ENCODE measurements around the gene DACH2.

DACH2 gene

DNA sequence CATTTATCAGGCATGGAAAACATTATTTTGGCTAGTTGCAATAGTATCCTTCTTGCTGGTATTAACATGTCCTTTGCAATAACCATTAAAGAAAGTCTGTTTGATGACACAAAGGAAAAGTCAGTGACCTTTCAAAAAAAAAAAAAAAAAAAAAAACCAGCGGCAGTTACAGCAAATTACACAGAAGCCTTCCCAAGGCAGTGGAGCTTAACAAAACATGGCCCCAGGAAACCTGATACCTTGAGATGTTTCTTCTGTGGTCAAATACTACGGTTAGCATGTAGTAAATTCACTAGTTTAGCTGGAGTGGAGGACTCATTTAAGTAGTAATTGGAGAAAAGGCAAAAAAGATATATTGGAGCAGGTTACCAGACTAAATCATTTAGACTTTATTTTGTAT is 359.1 kb downstream of the DACH2 start:
- Histone ChIP-seq H3K9me3 (ENCODE audit: control insufficient read depth, insufficient read depth, low read length) (no peaks in the 10 kb centered on the region), H3K4me2 (ENCODE audit: low read length) (no peak overlapping the region), H3K27me3 (ENCODE audit: control insufficient read depth, low read length) (no peaks in the 10 kb centered on the region), H3K79me2 (ENCODE audit: control insufficient read depth, low read length) (no peaks in the 10 kb centered on the region), H3K36me3 (ENCODE audit: control insufficient read depth, low read length) (no peaks in the 10 kb centered on the region), H3F3A (ENCODE audit: control insufficient read depth, insufficient read depth) (no peaks in the 10 kb centered on the region), H3K4me3 (ENCODE audit: low read length) (no peak overlapping the region), H4K20me1 (ENCODE audit: control insufficient read depth, insufficient read depth, low read depth, low read length) (no peaks in the 10 kb centered on the region), H3K27ac (ENCODE audit: low read depth, low read length) (no peak overlapping the region), H3K9me2 (replicated peaks; ENCODE audit: control insufficient read depth, low read length) (no peaks in the 10 kb centered on the region), H3K4me1 (ENCODE audit: control insufficient read depth, low read length) (no peaks in the 10 kb centered on the region)
- TF ChIP-seq, protein P1, sequence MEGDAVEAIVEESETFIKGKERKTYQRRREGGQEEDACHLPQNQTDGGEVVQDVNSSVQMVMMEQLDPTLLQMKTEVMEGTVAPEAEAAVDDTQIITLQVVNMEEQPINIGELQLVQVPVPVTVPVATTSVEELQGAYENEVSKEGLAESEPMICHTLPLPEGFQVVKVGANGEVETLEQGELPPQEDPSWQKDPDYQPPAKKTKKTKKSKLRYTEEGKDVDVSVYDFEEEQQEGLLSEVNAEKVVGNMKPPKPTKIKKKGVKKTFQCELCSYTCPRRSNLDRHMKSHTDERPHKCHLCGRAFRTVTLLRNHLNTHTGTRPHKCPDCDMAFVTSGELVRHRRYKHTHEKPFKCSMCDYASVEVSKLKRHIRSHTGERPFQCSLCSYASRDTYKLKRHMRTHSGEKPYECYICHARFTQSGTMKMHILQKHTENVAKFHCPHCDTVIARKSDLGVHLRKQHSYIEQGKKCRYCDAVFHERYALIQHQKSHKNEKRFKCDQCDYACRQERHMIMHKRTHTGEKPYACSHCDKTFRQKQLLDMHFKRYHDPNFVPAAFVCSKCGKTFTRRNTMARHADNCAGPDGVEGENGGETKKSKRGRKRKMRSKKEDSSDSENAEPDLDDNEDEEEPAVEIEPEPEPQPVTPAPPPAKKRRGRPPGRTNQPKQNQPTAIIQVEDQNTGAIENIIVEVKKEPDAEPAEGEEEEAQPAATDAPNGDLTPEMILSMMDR (IDR thresholded peaks at IDR 0.05; ENCODE audit: low read depth, low read length, poor library complexity, severe bottlenecking), result no peak
- TF ChIP-seq EZH2phosphoT487 (IDR thresholded peaks at IDR 0.05; ENCODE audit: borderline replicate concordance, low read length), result no peak

DNA sequence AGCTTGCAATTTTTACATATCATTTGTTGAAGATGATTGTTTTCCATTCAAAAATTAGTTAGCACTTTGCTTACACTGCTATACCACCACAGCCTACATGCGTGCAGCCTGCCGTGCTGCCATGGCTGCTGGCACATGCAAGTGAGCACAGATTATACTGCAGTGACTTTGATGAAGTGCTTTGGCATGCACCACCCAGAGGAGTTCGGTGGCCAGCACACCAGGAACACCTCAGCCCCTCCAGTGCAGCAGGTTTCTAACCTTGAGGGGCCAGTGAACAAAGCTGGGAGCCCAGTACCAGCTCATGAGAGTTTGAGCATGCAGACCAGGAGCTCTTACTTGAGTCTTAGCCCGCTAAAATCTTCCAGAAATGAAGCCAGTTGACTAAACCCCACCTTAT is 431.5 kb downstream of the DACH2 start:
- H3K27ac ChIP-seq (ENCODE audit: low read depth, low read length), result no peak overlapping the region

DNA sequence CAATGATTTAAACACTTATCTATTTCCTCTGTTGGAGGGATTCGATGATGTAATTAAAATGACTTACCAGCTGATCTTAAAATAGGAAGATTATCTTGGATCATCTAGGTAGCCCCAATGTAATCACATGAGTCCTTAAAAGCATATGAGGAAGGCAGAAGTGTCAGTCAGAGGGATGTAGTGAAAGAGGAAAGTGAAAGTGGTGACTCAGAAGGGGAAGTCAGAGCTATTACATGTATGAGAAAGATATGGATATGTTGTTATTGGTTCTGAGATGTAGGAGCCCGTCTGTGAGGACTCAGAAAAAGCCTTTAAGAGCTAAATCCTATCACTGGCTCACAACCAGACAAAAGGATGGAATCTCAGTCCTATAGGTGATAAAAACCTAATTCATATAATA is 456.4 kb downstream of the DACH2 start:
- Histone ChIP-seq H3K9me2 (replicated peaks; ENCODE audit: control insufficient read depth, low read length) (no peaks in the 10 kb centered on the region), H3K79me2 (ENCODE audit: control insufficient read depth, low read length) (no peaks in the 10 kb centered on the region), H3F3A (ENCODE audit: control insufficient read depth, insufficient read depth) (no peaks in the 10 kb centered on the region), H3K4me3 (ENCODE audit: low read length) (no peak overlapping the region), H3K36me3 (ENCODE audit: control insufficient read depth, low read length) (no peaks in the 10 kb centered on the region), H4K20me1 (ENCODE audit: control insufficient read depth, insufficient read depth, low read depth, low read length) (no peaks in the 10 kb centered on the region), H3K4me2 (ENCODE audit: low read length) (no peak overlapping the region), H3K9me3 (ENCODE audit: control insufficient read depth, insufficient read depth, low read length) (no peaks in the 10 kb centered on the region), H3K27ac (ENCODE audit: low read depth, low read length) (no peak overlapping the region), H3K4me1 (ENCODE audit: control insufficient read depth, low read length) (no peaks in the 10 kb centered on the region), H3K27me3 (ENCODE audit: control insufficient read depth, low read length) (no peaks in the 10 kb centered on the region)
- no peak for TF ChIP-seq EZH2phosphoT487 (IDR thresholded peaks at IDR 0.05; ENCODE audit: borderline replicate concordance, low read length)
- TF ChIP-seq, protein P1 (IDR thresholded peaks at IDR 0.05; ENCODE audit: low read depth, low read length, poor library complexity, severe bottlenecking), result no peak

More for the DNA sequence above, 431.5 kb downstream of the DACH2 start:
- TF ChIP-seq, protein P1 (IDR thresholded peaks at IDR 0.05; ENCODE audit: low read depth, low read length, poor library complexity, severe bottlenecking), result no peak
- no peak for TF ChIP-seq EZH2phosphoT487 (IDR thresholded peaks at IDR 0.05; ENCODE audit: borderline replicate concordance, low read length)
- no peak overlapping the region for H3K4me2 ChIP-seq (ENCODE audit: low read length)
- no peaks in the 10 kb centered on the region for H3K27me3 ChIP-seq (ENCODE audit: control insufficient read depth, low read length)
- H3K36me3 ChIP-seq (ENCODE audit: control insufficient read depth, low read length), result no peaks in the 10 kb centered on the region
- H3K4me3 ChIP-seq (ENCODE audit: low read length), result no peak overlapping the region
- H3F3A ChIP-seq (ENCODE audit: control insufficient read depth, insufficient read depth), result no peaks in the 10 kb centered on the region
- H4K20me1 ChIP-seq (ENCODE audit: control insufficient read depth, insufficient read depth, low read depth, low read length), result no peaks in the 10 kb centered on the region
- no peaks in the 10 kb centered on the region for H3K9me3 ChIP-seq (ENCODE audit: control insufficient read depth, insufficient read depth, low read length)
- H3K79me2 ChIP-seq (ENCODE audit: control insufficient read depth, low read length), result no peaks in the 10 kb centered on the region
- no peaks in the 10 kb centered on the region for H3K9me2 ChIP-seq (replicated peaks; ENCODE audit: control insufficient read depth, low read length)
- H3K4me1 ChIP-seq (ENCODE audit: control insufficient read depth, low read length), result no peaks in the 10 kb centered on the region

DNA sequence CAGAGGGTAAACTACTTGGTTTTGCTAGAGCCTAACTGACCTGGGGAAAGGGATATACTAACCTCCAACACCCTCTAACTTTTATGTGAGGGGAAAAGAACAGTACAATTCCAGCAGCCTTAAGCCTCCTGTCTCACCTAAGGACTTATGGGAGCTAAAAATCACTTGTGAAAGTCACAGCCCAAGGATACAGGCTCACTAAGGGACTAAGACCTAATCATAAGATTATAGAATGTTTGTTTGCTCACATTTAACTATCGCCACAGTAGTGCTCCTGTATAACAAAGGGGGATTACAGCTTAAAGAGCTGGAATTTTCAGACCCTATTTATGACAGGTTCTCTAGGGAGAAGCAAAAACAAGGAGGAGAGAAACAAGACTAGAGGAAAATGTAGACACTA is 548.7 kb downstream of the DACH2 start:
- no peaks in the 10 kb centered on the region for H3K27me3 ChIP-seq (ENCODE audit: control insufficient read depth, low read length)
- H4K20me1 ChIP-seq (ENCODE audit: control insufficient read depth, insufficient read depth, low read depth, low read length), result no peaks in the 10 kb centered on the region
- H3K4me3 ChIP-seq (ENCODE audit: low read length), result no peak overlapping the region
- TF ChIP-seq, protein P1 (IDR thresholded peaks at IDR 0.05; ENCODE audit: low read depth, low read length, poor library complexity, severe bottlenecking), result no peak
- no peak for TF ChIP-seq EZH2phosphoT487 (IDR thresholded peaks at IDR 0.05; ENCODE audit: borderline replicate concordance, low read length)
- H3K9me3 ChIP-seq (ENCODE audit: control insufficient read depth, insufficient read depth, low read length), result no peaks in the 10 kb centered on the region
- H3K4me1 ChIP-seq (ENCODE audit: control insufficient read depth, low read length), result no peaks in the 10 kb centered on the region
- H3K9me2 ChIP-seq (replicated peaks; ENCODE audit: control insufficient read depth, low read length), result no peaks in the 10 kb centered on the region
- no peak overlapping the region for H3K4me2 ChIP-seq (ENCODE audit: low read length)
- H3K27ac ChIP-seq (ENCODE audit: low read depth, low read length), result no peak overlapping the region
- H3K36me3 ChIP-seq (ENCODE audit: control insufficient read depth, low read length), result no peaks in the 10 kb centered on the region
- H3K79me2 ChIP-seq (ENCODE audit: control insufficient read depth, low read length), result no peaks in the 10 kb centered on the region
- no peaks in the 10 kb centered on the region for H3F3A ChIP-seq (ENCODE audit: control insufficient read depth, insufficient read depth)

Measured in DOHH2 (cell line).